ENCODE measurements around the gene MAFB.

The MAFB gene

GRCh38 chr20:40663304-40663790, 25.7 kb downstream of the MAFB start:
- TF ChIP-seq CTCF (IDR thresholded peaks at IDR 0.05; ENCODE audit: low read depth, low read length) = no peak
- H3K36me3 ChIP-seq = no peaks in the 10 kb centered on the region
- no peak for DNase-seq
- no peak overlapping the region for H3K27ac ChIP-seq
- H3K4me3 ChIP-seq (ENCODE audit: low read depth, low read length) = no peak overlapping the region
- peaks cover 68% of the 10 kb centered on the region for H3K27me3 ChIP-seq (ENCODE audit: insufficient read depth, low read depth, severe bottlenecking)
- no peaks in the 10 kb centered on the region for H3K9me3 ChIP-seq (ENCODE audit: severe bottlenecking)

GRCh38 chr20:40659567-40659966, 29.5 kb downstream of the MAFB start:
- no peak for TF ChIP-seq CTCF (IDR thresholded peaks at IDR 0.05; ENCODE audit: low read depth, low read length)
- no peaks in the 10 kb centered on the region for H3K9me3 ChIP-seq (ENCODE audit: severe bottlenecking)
- H3K27ac ChIP-seq = no peak overlapping the region
- no peak overlapping the region for H3K4me3 ChIP-seq (ENCODE audit: low read depth, low read length)
- no peak for DNase-seq
- H3K27me3 ChIP-seq (ENCODE audit: insufficient read depth, low read depth, severe bottlenecking) = peaks cover 69% of the 10 kb centered on the region
- H3K36me3 ChIP-seq = no peaks in the 10 kb centered on the region

- Histone ChIP-seq H3K27ac (no peak overlapping the region), H3K36me3 (no peaks in the 10 kb centered on the region), H3K27me3 (ENCODE audit: insufficient read depth, low read depth, severe bottlenecking) (peaks cover 75% of the 10 kb centered on the region), H3K9me3 (ENCODE audit: severe bottlenecking) (no peaks in the 10 kb centered on the region), H3K4me3 (ENCODE audit: low read depth, low read length) (no peak overlapping the region)
- no peak for TF ChIP-seq CTCF (IDR thresholded peaks at IDR 0.05; ENCODE audit: low read depth, low read length)
- no peak for DNase-seq
Measured at GRCh38 chr20:40658509-40658908, 30.5 kb downstream of the MAFB start.

- Histone ChIP-seq H3K4me3 (ENCODE audit: low read depth, low read length) (no peak overlapping the region), H3K36me3 (no peaks in the 10 kb centered on the region), H3K27me3 (ENCODE audit: insufficient read depth, low read depth, severe bottlenecking) (peaks cover 71% of the 10 kb centered on the region), H3K27ac (no peak overlapping the region), H3K9me3 (ENCODE audit: severe bottlenecking) (no peaks in the 10 kb centered on the region)
- no peak for TF ChIP-seq CTCF (IDR thresholded peaks at IDR 0.05; ENCODE audit: low read depth, low read length)
- no peak for DNase-seq
Measured at GRCh38 chr20:40657526-40657925, 31.5 kb downstream of the MAFB start.

- Histone ChIP-seq H3K27me3 (ENCODE audit: insufficient read depth, low read depth, severe bottlenecking) (peaks cover 79% of the 10 kb centered on the region), H3K4me3 (ENCODE audit: low read depth, low read length) (no peak overlapping the region), H3K27ac (no peak overlapping the region), H3K9me3 (ENCODE audit: severe bottlenecking) (no peaks in the 10 kb centered on the region), H3K36me3 (no peaks in the 10 kb centered on the region)
- no peak for TF ChIP-seq CTCF (IDR thresholded peaks at IDR 0.05; ENCODE audit: low read depth, low read length)
- DNase-seq = no peak
Measured at GRCh38 chr20:40655451-40655850, 33.6 kb downstream of the MAFB start.

- no peak overlapping the region for H3K4me3 ChIP-seq (ENCODE audit: low read depth, low read length)
- no peak overlapping the region for H3K27ac ChIP-seq
- peaks cover 79% of the 10 kb centered on the region for H3K27me3 ChIP-seq (ENCODE audit: insufficient read depth, low read depth, severe bottlenecking)
- H3K36me3 ChIP-seq = no peaks in the 10 kb centered on the region
- TF ChIP-seq CTCF (IDR thresholded peaks at IDR 0.05; ENCODE audit: low read depth, low read length) = no peak
- DNase-seq = no peak
- H3K9me3 ChIP-seq (ENCODE audit: severe bottlenecking) = no peaks in the 10 kb centered on the region
Measured at GRCh38 chr20:40654876-40655275, 34.2 kb downstream of the MAFB start.
